ENCODE results near the gene CCR8.

The CCR8 gene

GRCh38 chr3:39285332-39285731, 44.2 kb upstream of the CCR8 start:
- Histone ChIP-seq H3K9me2 (replicated peaks; ENCODE audit: low read depth, low read length) (no peaks in the 10 kb centered on the region), H3K79me2 (ENCODE audit: insufficient read depth, low read length) (no peaks in the 10 kb centered on the region), H3K4me2 (ENCODE audit: low read depth, low read length, poor library complexity, severe bottlenecking) (no peak overlapping the region), H3K9me3 (ENCODE audit: insufficient read depth, low read depth, low read length) (no peaks in the 10 kb centered on the region), H3K4me3 (ENCODE audit: low read length, poor library complexity, severe bottlenecking) (no peak overlapping the region), H2AFZ (ENCODE audit: low read length) (no peak overlapping the region), H3K9ac (ENCODE audit: low read depth, low read length, poor library complexity, severe bottlenecking) (no peak overlapping the region), H4K20me1 (ENCODE audit: insufficient read depth, low read length, poor library complexity, severe bottlenecking) (no peaks in the 10 kb centered on the region), H3K4me1 (ENCODE audit: insufficient read depth, low read length, poor library complexity, severe bottlenecking) (peaks cover 18% of the 10 kb centered on the region), H3K27me3 (ENCODE audit: insufficient read depth, low read length, poor library complexity, severe bottlenecking) (no peaks in the 10 kb centered on the region), H3F3A (ENCODE audit: low read depth) (no peaks in the 10 kb centered on the region), H3K36me3 (ENCODE audit: insufficient read depth, low read length) (no peaks in the 10 kb centered on the region)
- TF ChIP-seq, protein P1, sequence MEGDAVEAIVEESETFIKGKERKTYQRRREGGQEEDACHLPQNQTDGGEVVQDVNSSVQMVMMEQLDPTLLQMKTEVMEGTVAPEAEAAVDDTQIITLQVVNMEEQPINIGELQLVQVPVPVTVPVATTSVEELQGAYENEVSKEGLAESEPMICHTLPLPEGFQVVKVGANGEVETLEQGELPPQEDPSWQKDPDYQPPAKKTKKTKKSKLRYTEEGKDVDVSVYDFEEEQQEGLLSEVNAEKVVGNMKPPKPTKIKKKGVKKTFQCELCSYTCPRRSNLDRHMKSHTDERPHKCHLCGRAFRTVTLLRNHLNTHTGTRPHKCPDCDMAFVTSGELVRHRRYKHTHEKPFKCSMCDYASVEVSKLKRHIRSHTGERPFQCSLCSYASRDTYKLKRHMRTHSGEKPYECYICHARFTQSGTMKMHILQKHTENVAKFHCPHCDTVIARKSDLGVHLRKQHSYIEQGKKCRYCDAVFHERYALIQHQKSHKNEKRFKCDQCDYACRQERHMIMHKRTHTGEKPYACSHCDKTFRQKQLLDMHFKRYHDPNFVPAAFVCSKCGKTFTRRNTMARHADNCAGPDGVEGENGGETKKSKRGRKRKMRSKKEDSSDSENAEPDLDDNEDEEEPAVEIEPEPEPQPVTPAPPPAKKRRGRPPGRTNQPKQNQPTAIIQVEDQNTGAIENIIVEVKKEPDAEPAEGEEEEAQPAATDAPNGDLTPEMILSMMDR (conservative IDR thresholded peaks at IDR 0.05; ENCODE audit: low read length) = no peak
- TF ChIP-seq EZH2phosphoT487 (IDR thresholded peaks at IDR 0.05; ENCODE audit: borderline replicate concordance) = no peak

DNA sequence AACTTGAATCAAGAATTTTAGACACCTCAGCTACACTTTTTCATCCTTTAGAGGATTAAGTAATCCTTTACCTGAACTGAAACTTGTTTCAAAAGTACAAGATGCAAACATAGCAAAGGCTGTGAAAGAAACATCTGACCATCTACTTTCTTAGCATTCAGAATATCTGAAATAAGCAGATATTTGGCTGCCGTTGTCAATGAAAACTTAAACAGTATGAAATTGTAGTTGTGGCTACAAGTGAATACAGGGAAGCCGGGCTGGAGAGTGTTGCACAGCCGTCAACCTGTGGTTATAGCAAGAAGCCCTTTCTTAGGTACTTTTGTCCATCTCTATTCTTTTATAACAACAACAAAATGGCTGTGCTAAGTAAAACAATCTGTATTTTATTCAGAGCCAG, 42.7 kb upstream of the CCR8 start:
- no peaks in the 10 kb centered on the region for H3K79me2 ChIP-seq (ENCODE audit: insufficient read depth, low read length)
- H3F3A ChIP-seq (ENCODE audit: low read depth) = no peaks in the 10 kb centered on the region
- H3K4me3 ChIP-seq (ENCODE audit: low read length, poor library complexity, severe bottlenecking) = no peak overlapping the region
- no peak overlapping the region for H3K4me2 ChIP-seq (ENCODE audit: low read depth, low read length, poor library complexity, severe bottlenecking)
- H3K9ac ChIP-seq (ENCODE audit: low read depth, low read length, poor library complexity, severe bottlenecking) = no peak overlapping the region
- H3K4me1 ChIP-seq (ENCODE audit: insufficient read depth, low read length, poor library complexity, severe bottlenecking) = peaks cover 17% of the 10 kb centered on the region
- no peaks in the 10 kb centered on the region for H3K9me2 ChIP-seq (replicated peaks; ENCODE audit: low read depth, low read length)
- no peaks in the 10 kb centered on the region for H3K9me3 ChIP-seq (ENCODE audit: insufficient read depth, low read depth, low read length)
- TF ChIP-seq EZH2phosphoT487 (IDR thresholded peaks at IDR 0.05; ENCODE audit: borderline replicate concordance) = no peak
- TF ChIP-seq, protein P1 (conservative IDR thresholded peaks at IDR 0.05; ENCODE audit: low read length) = no peak
- no peak overlapping the region for H2AFZ ChIP-seq (ENCODE audit: low read length)
- H3K27me3 ChIP-seq (ENCODE audit: insufficient read depth, low read length, poor library complexity, severe bottlenecking) = no peaks in the 10 kb centered on the region
- no peaks in the 10 kb centered on the region for H3K36me3 ChIP-seq (ENCODE audit: insufficient read depth, low read length)
- no peaks in the 10 kb centered on the region for H4K20me1 ChIP-seq (ENCODE audit: insufficient read depth, low read length, poor library complexity, severe bottlenecking)

- no peak overlapping the region for H2AFZ ChIP-seq (ENCODE audit: low read length)
- no peak overlapping the region for H3K4me2 ChIP-seq (ENCODE audit: low read depth, low read length, poor library complexity, severe bottlenecking)
- H3K9me2 ChIP-seq (replicated peaks; ENCODE audit: low read depth, low read length) = no peaks in the 10 kb centered on the region
- H3K4me3 ChIP-seq (ENCODE audit: low read length, poor library complexity, severe bottlenecking) = no peak overlapping the region
- TF ChIP-seq, protein P1 (conservative IDR thresholded peaks at IDR 0.05; ENCODE audit: low read length) = no peak
- TF ChIP-seq EZH2phosphoT487 (IDR thresholded peaks at IDR 0.05; ENCODE audit: borderline replicate concordance) = no peak
- H3F3A ChIP-seq (ENCODE audit: low read depth) = no peaks in the 10 kb centered on the region
- no peaks in the 10 kb centered on the region for H3K27me3 ChIP-seq (ENCODE audit: insufficient read depth, low read length, poor library complexity, severe bottlenecking)
- peaks cover 23% of the 10 kb centered on the region for H3K4me1 ChIP-seq (ENCODE audit: insufficient read depth, low read length, poor library complexity, severe bottlenecking)
- H3K36me3 ChIP-seq (ENCODE audit: insufficient read depth, low read length) = no peaks in the 10 kb centered on the region
- no peak overlapping the region for H3K9ac ChIP-seq (ENCODE audit: low read depth, low read length, poor library complexity, severe bottlenecking)
- no peaks in the 10 kb centered on the region for H4K20me1 ChIP-seq (ENCODE audit: insufficient read depth, low read length, poor library complexity, severe bottlenecking)
- no peaks in the 10 kb centered on the region for H3K79me2 ChIP-seq (ENCODE audit: insufficient read depth, low read length)
- no peaks in the 10 kb centered on the region for H3K9me3 ChIP-seq (ENCODE audit: insufficient read depth, low read depth, low read length)
These were observed 42.0 kb upstream of the CCR8 start for GRCh38 chr3:39287216-39288164.

Data from Loucy (cell line).